GM12878 (cell line): ENCODE measurements around the gene AP3D1.

Source experiments
- HCFC1 ChIP-seq: fragments of 150-350 bp; IDR thresholded peaks from 2 replicates; pipeline ENCODE4 v1.6.1; 2014; ENCODE audit warnings: low read length
- MYB ChIP-seq: fragments of 150-350 bp; IDR thresholded peaks from 2 replicates; pipeline ENCODE4 v1.6.1; 2014; ENCODE audit warnings: mild to moderate bottlenecking, low read depth, low read length, borderline replicate concordance
- PBX3 ChIP-seq: IDR thresholded peaks from 2 replicates; pipeline ENCODE4 v1.6.1; 2011; ENCODE audit warnings: mild to moderate bottlenecking, low read depth, low read length, moderate library complexity; ENCODE audit not compliant: insufficient replicate concordance
- POLR2AphosphoS2 ChIP-seq: IDR thresholded peaks from 2 replicates; pipeline ENCODE4 v1.6.1; 2011; ENCODE audit warnings: low read depth, mild to moderate bottlenecking, low read length, improper control_type of control experiment, moderate library complexity

- TF ChIP-seq MYB (no peak), HCFC1 (no peak), PBX3 (no peak), POLR2AphosphoS2 (no peak)
Measured at GRCh38 chr19:2187159-2187558, 35.8 kb upstream of the AP3D1 start.
